Activated CD4-positive, CD25-positive, alpha-beta regulatory T cell treated with anti-CD3 and anti-CD28 coated beads, Interleukin-2, amount 50 U/mL, for 24 hours (primary cell): Measurements from ENCODE around the gene AP2A2.

Source experiments
- ATAC-seq, 2 donors: fragments of 150-1000 bp; cut with Tn5 transposase; one replicate each; pipeline ENCODE4 v1.10.0; 2021; ENCODE audit warnings: mild to moderate bottlenecking in 1 of 2, moderate library complexity in 1 of 2

The AP2A2 gene

DNA sequence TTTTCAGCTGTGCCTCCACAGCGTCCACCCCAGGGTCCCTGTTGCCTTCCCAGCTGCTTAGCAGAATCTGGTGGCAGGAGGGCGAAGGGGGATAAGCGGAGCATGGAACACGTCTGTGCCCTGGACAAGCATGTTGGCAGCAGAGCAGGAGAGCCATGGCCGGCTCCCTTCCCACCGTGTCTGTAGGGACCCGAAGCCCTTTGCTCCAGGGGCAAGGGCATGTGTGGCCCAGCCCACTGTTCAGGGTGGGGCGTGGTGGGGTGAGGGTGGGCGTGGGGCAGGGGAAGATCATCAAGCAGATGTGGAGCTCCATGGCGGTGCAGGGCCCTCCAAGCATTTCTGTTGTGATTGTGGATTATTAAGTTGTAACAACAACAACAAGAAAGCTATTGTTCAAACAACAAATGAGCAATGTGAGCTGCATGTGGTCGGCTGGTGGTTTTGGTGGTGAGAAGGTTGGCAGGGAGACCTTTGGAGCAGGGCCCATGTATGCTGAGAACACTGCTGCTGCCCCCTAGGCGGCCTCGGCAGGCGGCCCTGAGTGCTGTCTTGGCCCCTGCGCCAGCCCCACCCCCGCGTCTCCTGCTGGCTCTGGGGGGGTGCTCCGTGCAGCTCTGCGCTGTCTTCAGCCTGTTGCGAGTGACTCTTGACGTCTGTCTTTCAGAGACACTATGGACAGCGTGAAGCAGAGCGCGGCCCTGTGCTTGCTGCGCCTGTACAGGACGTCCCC, 50.9 kb downstream of the AP2A2 start:
- ATAC-seq, result no peak

DNA sequence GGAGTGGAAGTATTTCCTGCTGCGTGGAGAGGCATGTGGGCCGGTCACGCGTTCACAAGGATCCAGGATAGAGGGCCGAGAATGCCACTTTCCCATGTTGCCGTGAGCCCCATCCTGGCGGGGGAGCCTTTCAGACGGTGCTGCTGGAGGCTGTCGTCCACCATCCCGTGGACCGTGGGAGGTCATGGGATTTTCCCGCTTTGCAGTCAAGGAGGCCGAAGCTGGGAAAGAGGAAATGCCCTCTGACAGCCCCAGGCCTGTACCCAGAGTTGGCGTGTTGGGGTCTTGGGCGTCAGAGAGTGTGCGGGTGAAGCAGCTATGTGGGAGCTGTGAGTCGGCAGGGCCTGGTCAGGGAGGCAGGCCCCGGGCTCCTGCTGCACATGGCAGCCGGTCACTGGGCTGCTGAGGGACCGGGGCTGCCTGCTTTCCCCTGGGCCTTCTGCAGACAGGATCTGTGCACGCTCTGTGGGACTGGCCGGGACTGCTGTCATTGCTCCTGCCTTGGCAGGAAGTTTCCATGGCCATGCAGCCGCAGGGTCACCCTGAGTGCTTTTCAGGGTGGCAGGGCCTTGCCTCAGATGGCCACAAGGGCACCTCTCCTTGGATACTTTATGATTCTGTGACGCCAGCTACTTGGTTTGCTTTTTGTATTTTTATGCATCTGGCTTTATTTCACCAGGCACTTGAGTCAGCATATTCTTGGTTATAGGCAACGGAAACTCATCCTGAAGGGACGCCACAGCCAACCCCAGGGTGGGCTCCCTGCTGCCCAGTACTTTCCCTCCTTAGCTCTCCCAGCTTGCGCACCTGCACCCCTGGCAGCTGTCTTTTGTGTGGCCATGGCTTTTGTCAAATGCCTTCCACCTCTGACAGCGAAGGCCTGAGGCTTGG, 52.4 kb downstream of the AP2A2 start:
- ATAC-seq, result no peak

DNA sequence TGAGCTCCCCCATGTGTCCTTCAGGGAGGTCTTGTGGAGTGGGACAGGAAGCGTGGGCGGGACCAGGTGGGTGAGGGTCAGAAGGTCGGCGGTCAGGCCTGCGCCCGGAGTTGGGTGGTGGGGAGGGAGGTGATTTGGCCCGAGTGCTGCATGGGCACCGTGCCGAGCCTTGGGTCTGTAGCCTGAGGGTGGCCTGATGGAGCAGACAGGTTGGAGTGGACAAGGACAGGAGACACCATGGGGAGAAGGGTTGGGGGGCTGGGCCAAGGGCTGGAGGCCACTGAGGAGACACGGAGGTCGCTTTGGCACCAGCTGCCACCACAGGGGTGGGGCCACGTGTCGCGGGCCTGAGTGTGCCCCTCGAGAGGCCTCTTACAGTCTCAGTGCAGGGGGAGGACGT, 53.1 kb downstream of the AP2A2 start:
- ATAC-seq, result no peak

DNA sequence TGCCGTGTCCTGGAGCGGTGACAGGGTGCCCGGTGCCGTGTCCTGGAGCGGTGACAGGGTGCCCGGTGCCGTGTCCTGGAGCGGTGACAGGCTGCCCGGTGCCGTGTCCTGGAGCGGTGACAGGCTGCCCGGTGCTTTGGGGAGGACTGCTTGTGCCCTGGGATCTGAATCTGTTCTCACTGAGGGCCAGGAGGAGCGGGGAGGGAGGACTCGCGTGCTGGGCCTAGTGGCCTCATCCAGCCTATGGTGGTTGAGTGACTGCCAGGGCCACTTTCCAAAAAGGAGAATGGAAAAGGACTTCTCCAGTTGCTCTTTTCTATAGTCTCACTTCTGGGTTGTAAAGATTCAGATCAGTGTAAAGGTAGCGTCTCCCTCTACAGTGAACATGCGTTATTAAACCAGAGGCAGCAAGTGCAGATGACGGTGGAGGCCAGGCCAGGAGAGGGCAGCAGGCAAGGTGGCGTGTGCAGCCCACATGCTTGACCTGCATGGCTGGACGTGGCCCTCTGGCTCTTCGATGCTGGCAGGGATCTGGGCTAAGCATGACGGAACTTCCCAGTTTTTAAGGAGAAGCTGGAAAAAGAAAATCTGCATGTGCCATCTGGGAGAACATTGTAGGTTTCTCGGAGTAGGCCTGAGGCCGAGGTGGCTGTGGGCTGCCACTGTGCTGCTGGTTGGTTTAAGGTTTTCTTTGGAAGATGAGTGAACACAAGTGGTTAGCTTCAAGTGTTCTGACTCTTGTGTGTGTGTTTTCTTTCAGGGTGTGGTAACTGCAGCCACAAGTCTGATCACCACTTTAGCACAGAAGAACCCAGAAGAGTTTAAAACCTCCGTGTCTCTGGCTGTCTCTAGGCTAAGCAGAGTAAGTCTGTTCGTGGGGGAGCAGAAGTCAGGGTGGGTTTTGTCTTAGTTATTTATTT, 55.0 kb downstream of the AP2A2 start:
- ATAC-seq, result no peak

DNA sequence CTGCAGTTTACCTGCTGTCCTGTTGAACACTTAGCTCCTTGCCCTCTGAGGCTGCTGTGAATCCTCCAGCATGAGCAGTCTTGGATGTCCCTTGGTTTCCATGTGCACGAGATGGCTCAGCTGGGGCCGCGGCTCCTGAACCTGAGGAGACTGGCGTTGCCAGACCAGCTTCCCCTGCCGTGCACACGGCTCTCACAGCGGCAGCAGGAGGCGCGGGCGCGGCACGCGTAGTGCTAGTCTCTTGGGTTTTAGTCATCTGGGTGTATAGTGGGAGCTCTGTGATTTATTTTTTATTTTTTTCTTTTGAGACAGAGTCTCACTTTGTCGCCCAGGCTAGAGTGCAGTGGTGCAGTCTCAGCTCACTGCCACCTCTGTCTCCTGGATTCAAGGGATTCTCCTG, 56.1 kb downstream of the AP2A2 start:
- no peak for ATAC-seq

DNA sequence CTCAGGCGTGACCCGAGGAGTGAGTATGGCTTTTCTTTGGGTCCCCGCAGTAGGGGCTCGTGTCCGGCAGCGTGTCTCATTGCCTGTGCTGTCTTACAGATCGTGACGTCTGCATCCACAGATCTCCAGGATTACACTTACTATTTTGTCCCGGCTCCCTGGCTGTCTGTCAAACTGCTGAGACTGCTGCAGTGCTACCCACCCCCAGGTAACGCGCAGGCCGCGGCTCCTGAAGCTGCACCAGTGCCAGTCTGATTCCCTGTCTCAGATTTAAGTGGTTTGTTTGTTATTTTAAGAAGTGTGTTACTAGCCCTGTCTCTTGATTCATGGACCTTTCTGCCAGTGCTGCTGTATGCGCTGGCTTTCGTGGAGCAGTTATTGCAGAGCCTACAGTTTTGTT, 58.9 kb downstream of the AP2A2 start:
- ATAC-seq, result no peak

DNA sequence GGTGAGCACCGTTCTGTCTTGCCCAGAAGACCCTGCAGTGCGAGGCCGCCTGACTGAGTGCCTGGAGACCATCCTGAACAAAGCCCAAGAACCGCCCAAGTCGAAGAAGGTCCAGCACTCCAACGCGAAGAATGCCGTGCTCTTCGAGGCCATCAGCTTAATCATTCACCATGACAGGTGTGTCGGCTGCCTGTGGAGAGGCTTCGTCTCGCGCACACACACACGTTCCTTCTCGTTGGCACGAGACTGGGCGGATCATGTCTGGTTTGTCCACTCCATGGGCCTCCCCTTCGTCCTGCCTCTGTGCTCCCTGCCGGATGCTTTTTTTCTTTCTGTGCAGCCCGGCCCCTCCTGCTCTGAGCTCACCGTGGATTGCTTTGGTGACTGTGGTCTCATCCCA, 59.7 kb downstream of the AP2A2 start:
- no peak for ATAC-seq

DNA sequence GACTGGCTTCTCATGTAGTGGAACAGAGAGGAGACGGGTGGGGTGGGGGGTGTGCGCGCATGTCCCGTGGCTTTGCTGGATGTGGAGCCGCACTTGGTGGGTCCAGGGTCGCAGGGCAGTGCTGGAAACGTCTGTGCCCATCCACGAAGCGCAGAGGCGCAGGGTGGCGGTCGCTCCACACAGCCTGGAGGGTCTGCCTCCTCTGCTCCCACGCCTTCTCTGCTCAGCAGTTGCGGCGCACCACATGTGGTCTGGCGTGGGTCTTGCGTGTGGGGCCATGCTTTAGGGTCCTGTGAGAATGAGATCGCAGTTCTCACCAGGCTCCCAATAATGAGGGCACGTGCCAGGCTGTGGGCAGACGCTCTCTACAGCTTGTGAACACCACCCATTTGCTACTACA, 60.2 kb downstream of the AP2A2 start:
- no peak for ATAC-seq

DNA sequence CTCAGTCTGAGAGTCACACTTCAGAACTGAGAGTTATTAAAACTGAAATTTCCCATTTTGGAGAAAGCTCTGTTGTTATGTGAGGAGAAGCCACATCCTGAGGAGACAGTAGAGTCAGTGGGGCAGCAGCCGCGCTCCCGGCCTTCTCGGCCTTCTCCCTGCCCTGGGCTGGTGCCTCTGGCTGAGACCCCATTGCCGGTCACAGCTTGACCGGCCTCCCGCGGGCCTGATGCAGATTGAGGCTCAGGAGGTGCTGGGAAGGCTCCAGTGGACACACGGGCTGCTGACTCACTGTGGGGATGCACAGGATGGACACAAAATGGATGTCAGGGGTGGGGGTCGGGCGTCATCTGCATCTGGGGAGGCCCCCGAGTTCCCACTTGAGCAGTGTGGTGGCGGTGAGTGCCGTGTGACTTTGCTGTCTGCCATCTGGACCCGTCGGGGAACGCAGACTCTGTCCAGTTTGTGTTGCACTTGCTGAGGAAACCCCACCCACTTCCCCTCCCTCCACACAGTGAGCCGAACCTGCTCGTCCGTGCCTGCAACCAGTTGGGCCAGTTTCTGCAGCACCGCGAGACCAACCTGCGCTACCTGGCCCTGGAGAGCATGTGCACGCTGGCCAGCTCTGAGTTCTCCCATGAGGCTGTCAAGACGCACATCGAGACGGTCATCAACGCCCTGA, 60.7 kb downstream of the AP2A2 start:
- no peak for ATAC-seq

DNA sequence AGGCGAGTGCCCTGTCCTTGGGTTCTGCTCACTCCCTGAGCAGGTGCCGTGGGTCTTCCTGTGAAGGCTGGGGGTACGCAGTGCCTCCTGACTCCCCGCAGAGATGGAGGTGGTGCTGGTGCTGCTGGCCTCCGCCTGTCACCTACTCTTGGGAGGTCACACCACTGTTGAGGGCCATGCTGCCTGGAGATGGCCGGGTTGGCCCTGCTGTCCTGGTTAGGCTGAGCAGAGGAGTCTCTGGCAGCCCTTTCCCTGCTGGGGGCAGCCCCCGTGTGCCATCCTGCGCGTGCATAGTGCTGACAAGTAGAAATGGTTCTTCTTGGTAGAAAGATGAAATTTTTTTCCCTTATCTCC, 61.3 kb downstream of the AP2A2 start:
- no peak for ATAC-seq

DNA sequence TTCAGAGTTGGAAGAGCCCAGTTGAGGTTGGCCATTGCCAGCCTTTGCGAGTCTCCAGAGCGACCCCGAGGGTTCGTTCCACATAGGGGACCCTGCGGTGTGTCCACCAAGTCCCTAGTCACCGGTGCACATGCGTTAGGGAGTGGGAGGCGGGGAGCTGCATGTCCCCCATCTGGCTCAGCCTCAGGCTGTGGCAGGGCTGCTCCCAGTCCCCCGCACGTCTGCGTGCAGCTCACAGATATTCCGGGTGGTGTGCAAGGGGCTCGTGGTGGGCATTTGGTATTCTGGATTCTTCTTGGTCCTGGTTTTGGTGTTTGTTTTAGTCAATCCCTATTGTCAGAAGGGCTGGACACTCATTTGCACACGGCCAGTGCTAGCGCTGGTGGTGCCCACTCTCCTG, 62.0 kb downstream of the AP2A2 start:
- no peak for ATAC-seq

DNA sequence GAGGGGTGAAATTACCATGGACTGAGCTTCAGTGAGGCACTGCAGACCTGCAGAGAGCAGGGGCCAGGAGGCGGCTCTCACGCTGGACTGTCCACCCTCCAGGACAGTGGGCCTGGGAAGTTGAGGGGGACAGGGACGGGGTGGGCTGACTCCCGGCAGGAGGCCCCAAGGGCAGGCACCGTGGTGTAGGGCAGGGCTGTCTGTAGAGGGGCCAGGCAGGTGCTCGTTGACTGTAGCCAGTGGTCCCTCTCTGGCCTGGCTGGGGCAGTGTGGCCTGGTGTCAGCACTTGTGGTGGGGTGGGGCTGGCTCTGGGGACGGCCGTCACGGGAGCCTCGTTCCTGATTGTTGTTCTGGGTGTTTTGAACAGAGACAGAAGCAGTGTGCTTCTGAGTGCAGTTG, 64.4 kb downstream of the AP2A2 start:
- ATAC-seq, result no peak

DNA sequence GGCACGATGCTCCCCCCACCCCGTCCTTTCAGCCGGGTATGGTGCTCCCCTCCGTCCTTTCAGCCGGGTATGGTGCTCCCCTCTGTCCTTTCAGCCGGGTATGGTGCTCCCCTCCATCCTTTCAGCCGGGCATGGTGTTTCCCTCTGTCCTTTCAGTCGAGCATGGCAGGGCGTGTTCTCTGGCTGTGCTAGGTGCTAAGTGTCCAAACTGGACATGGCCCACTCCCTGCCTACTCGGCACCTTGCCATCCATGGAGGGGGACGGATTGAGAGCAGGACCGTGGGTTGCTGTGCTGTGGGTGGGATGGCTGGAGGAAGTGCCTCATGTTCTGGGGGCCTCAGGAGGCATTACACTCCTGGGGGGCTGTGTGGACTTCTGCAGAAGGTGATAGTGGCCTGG, 65.4 kb downstream of the AP2A2 start:
- ATAC-seq, result no peak

DNA sequence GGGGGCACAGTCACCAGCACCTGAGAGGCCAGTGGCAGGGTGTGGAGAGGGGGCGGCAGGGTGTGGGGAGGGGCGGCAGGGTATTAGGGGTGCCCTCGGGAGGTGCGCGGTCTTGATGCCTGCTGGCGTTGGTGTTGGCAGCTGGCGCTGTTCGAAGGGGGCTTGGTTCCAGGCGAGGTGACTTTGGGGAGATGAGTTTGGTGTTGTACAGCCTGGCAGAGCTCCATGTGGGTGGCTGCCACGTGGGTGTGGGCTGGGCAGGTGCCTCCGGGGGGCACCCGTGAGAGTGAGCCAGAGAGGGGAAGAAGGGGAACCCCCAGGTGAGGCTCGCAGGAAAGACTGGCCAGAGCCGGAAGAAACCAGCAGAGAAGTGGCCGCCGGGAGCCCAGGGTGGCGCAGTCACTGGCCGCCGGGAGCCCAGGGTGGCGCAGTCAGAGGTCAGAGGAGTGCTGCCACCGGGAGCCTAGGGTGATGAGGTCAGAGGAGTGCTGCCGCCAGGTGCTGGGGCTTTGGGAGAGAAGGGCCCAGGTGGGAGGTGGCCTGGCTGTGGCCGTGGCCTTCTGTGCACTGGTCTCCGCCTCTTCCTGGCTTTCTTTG, 66.1 kb downstream of the AP2A2 start:
- no peak for ATAC-seq

DNA sequence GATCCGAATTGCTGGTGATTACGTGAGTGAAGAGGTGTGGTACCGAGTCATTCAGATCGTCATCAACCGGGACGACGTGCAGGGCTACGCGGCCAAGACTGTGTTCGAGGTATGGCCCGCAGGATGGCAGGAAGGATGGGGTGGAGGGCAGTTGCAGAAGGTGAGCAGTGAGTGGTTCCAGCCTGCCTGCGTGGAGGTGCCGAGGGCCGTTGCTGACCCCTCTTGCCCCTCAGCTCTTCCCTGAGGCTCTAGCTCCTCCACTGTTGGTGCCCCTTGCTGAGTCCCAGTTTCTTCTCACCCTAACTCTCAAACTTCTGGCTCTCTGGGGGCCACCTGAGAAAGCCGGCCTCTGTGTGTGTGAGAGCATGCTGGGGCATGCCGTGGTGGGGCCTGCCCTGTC, 66.9 kb downstream of the AP2A2 start:
- no peak for ATAC-seq

DNA sequence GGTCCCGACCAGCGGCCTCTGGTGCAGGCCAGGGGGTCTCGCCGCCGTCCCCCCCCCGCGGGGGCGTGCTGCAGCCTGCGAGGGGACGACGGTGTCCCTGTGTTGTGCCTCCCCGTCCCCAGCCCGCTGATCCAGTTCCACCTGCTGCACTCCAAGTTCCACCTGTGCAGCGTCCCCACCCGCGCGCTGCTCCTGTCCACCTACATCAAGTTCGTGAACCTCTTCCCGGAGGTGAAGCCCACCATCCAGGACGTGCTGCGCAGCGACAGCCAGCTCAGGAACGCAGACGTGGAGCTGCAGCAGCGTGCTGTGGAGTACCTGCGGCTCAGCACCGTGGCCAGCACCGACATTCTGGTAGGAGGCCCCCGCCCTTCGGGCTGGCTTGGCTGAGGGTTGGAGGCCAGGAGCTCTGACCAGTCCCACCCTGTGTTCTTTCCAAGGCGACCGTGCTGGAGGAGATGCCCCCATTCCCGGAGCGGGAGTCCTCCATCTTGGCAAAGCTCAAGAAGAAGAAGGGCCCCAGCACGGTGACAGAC, 68.0 kb downstream of the AP2A2 start:
- ATAC-seq, result no peak

DNA sequence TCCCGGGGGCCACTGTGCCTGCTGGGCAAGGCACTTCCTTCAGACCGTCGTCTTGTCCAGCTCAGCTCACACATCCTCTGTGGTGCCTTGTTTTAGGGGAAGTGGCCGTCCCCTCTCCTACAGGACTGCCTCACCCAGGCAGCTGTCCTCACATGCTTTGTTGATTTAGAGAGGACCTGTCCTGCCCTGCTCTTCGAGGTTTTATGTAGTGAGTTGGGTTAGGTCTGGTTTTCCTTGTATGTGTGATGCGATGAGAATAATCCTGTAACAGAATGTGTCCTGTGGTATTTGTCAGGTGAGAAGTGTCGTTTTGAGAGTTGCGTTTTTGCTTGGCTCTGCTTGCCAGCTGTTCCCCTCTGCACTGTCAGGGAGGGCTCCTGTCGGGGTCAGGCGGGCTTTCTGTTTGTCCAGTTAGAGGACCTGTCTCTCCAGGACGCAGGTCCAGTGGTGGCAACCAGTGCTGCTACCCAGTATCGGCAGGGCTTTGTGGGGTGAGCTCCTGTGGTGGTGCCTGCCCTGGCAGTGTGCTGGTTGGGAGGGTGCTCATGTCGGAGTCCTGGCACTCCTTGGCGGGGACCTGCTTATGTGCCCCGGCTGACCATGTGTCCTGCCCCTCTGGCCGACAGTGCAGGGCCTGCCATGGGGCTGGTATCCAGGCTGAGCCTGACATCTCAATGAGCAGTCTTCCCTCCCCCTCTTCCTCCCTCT, 69.5 kb downstream of the AP2A2 start:
- ATAC-seq, result no peak

DNA sequence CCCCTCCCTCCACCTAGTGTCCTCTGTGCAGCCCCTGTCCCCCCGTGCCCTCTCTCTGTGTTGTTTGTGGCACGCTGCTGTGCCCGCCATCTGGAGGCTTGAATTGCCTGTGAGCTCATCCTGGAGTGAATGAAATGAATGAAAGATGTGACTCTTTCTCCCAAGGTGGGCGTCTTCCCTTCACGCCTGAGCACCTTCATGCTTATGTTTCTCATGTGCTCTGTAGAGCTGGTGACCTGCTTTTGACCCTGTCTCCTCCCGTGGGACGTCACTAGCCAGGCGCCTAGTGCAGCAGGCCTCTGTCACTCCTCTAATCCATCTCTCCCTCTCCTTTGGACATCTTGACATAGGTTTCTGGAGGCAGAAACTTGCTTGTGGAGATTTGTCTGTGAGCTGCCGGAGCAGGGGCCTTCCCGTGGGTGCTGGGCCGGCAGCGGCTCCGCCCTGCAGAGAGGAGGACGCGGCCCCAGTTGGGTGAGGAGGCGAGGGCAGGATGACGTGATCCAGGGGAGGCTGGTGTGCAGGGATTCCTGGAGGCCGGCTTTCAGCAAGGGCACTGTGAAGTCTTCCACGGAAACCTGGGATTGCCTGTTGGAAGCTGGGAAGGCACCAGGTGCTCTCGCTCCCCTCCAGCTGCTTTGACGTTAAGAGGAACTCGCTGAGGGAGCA, 70.2 kb downstream of the AP2A2 start:
- no peak for ATAC-seq

DNA sequence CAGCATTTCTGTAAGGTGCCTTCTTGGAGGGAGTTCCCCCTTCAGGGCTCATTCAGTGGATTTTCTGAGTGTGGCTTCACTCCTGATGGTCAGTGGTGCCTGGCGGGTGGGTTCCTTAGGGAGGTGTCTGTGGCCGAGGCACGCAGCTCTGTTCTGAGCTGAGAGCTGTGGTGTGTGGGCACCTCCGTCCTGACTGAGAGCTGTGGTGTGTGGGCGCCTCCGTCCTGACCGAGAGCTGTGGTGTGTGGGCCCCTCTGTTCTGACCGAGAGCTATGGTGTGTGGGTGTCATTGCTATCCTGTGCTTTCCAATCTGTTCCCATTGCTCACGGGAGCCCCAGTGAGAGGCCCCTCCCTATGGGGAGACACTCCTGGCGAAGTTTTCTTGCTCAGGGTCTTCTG, 71.0 kb downstream of the AP2A2 start:
- no peak for ATAC-seq

DNA sequence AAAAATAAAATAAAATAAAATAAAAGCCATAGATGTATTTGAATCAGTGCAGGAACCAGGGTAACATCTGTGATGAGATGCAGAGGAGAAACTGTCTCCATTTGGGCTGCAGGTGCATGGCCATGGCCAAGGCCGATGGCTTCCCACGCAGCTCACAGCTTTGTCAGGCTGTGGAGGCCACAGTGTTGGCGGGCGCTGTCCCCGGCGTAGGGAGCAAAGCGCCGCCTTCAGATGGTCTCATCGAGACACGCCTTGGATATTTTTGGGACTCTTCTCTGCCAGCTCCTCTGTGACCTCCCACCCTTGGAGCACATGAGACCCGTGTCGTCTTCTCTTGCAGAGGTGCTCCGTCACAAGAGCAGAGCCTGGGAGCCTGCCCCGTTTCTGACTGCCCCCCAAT, 72.2 kb downstream of the AP2A2 start:
- ATAC-seq, result no peak

DNA sequence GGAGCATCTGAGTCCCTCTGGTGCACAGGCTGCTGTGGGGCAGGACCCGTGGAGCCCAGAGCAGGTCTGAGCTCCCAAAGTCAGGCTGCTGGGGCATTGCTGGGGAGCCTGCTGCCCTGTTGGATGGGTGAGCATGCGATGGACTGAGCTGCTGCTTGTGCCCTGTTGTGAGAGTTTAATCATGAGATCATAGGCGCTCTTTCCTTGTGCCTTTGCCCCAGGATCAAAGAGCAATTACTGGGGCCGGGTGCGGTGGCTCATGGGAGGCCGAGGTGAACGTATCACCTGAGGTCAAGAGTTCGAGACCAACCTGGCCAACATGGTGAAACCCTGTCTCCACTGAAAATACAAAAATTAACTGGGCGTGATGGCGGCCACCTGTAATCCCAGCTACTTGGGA, 73.3 kb downstream of the AP2A2 start:
- ATAC-seq, result no peak
